Peyer's patch (tissue), 4 donors: Measurements from ENCODE around the gene NAA38. TPM values are rescaled to one million over a fixed set of nuclear protein-coding genes. Genes with fewer than 3 reads are reported as not detected.

Source experiments
- DNase-seq, 3 donors: peaks; one replicate each; pipeline ENCODE4 v3.0.0-alpha.2; 2017 to 2019
- H3K27ac ChIP-seq, 4 donors: fragments of 200-600 bp; sonication (generic); one replicate each; pipeline ENCODE4 v1.5.1; 2016 to 2019
- H3K27me3 ChIP-seq, 2 donors: fragments of 200-600 bp; sonication (generic); one replicate each; pipeline ENCODE4 v1.5.1; 2019
- H3K36me3 ChIP-seq, 3 donors: fragments of 200-600 bp; sonication (generic); one replicate each; pipeline ENCODE4 v1.5.1; 2016 to 2019
- H3K4me1 ChIP-seq, 4 donors: fragments of 200-600 bp; sonication (generic); one replicate each; pipeline ENCODE4 v1.5.1; 2016 to 2019
- H3K4me3 ChIP-seq, 4 donors: fragments of 200-600 bp; sonication (generic); 1 replicate in 3 of 4; 2 replicates in 1 of 4; pipeline ENCODE4 v1.5.1; 2016 to 2019; ENCODE audit warnings: mild to moderate bottlenecking in 1 of 4
- H3K9me3 ChIP-seq, 4 donors: fragments of 200-600 bp; sonication (generic); one replicate each; pipeline ENCODE4 v1.5.1; 2016 to 2019; ENCODE audit warnings: mild to moderate bottlenecking in 1 of 4
- POLR2A ChIP-seq, 2 donors: fragments of 450-650 bp; IDR thresholded peaks; one replicate each; pipeline ENCODE4 v1.5.1; 2017; ENCODE audit warnings: antibody characterized with exemption in 2 of 2, mild to moderate bottlenecking in 2 of 2, moderate library complexity in 2 of 2
- total RNA-seq, 4 donors: library from RNA; depleted of rRNA; stranded (reverse); fragments of >200 nt; gene quantifications; one replicate each; pipeline ENCODE4 v1.1.0, GENCODE V29; 2016
- TF ChIP-seq, protein P1 (sequence below), 6 experiments: fragments of 450-650 bp in 4 of 6; fragments of 200-600 bp in 2 of 6; sonication (generic) in 1 of 6; IDR thresholded peaks; one replicate each; pipeline ENCODE4 v1.5.1; 2017 to 2019; ENCODE audit warnings: antibody characterized with exemption in 6 of 6, mild to moderate bottlenecking in 3 of 6, moderate library complexity in 1 of 6

The NAA38 gene
- total RNA-seq, 4 donors from 2014 or later, result 28.6 to 75.8 (median 47.8) TPM

GRCh38 chr17:7834542-7834956, 22.8 kb downstream of the NAA38 start:
- H3K36me3 ChIP-seq, result no peaks in the 10 kb centered on the region
- H3K27me3 ChIP-seq, result no peaks in the 10 kb centered on the region
- TF ChIP-seq, protein P1, sequence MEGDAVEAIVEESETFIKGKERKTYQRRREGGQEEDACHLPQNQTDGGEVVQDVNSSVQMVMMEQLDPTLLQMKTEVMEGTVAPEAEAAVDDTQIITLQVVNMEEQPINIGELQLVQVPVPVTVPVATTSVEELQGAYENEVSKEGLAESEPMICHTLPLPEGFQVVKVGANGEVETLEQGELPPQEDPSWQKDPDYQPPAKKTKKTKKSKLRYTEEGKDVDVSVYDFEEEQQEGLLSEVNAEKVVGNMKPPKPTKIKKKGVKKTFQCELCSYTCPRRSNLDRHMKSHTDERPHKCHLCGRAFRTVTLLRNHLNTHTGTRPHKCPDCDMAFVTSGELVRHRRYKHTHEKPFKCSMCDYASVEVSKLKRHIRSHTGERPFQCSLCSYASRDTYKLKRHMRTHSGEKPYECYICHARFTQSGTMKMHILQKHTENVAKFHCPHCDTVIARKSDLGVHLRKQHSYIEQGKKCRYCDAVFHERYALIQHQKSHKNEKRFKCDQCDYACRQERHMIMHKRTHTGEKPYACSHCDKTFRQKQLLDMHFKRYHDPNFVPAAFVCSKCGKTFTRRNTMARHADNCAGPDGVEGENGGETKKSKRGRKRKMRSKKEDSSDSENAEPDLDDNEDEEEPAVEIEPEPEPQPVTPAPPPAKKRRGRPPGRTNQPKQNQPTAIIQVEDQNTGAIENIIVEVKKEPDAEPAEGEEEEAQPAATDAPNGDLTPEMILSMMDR (IDR thresholded peaks at IDR 0.05), result no peak
- TF ChIP-seq POLR2A (IDR thresholded peaks at IDR 0.05), result peak in 1 of 2 donors; percentile 23
- peak; percentile 59 to 88 (median 85) for DNase-seq
- H3K4me1 ChIP-seq, result peaks cover 0 to 37% (median 21%) of the 10 kb centered on the region in 4 donors
- no peaks in the 10 kb centered on the region for H3K9me3 ChIP-seq
- peak overlapping the region; percentile 88 to 100 (median 95) for H3K27ac ChIP-seq
- peak overlapping the region; percentile 54 to 85 (median 76) for H3K4me3 ChIP-seq

- Histone ChIP-seq H3K27me3 (no peaks in the 10 kb centered on the region), H3K9me3 (no peaks in the 10 kb centered on the region), H3K36me3 (no peaks in the 10 kb centered on the region), H3K4me3 (peak within 1 kb of the TSS; percentile 54 to 85 (median 76)), H3K4me1 (peaks cover 0 to 33% (median 20%) of the 10 kb centered on the region in 4 donors), H3K27ac (peak within 1 kb of the TSS; percentile 88 to 100 (median 95))
- peak; percentile 94 to 98 (median 95) for DNase-seq
- peak in 1 of 2 donors; percentile 39 for TF ChIP-seq POLR2A (IDR thresholded peaks at IDR 0.05)
- TF ChIP-seq, protein P1 (IDR thresholded peaks at IDR 0.05), result peak in 2 of 6 experiments; percentile 15 to 16
Measured at GRCh38 chr17:7833795-7834541, 23.4 kb downstream of the NAA38 start, which contains the start of gene KDM6B. Gene KDM6B, plus strand, starts transcription at chr17:7834217. Its CDS starts 11,338 bp downstream, at chr17:7845555.

DNA sequence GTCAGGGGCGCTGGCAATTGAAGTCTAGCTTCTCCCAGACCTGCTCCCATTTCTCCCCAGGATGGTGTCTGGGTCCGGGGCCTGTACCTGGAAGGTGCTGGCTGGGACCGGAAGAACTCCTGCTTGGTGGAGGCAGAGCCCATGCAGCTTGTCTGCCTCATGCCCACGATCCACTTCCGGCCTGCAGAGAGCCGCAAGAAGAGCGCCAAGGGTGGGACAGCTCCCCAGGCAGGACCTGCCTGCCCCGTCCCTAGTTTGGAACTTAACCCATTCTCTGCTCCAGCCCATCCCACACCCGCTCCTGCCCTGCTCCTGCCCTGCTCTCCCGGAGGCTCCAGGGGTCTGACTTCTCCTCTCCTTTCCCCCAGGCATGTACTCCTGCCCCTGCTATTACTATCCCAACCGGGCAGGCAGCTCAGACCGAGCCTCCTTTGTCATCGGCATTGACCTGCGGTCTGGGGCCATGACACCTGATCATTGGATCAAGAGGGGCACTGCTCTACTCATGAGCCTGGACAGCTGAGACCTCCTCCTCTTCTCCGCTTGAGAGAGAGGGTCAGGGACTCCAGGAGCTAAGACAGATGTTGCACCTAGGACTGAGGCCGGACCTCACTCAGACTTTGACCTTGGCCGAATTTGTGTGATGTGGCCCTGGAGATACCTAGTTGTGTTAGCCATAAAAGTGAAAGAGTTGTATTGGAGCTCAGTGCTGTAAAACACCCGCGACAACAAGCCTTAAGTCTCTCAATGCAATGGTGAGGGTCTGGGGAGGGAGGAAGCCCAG, 24.2 kb downstream of the NAA38 start:
- Histone ChIP-seq H3K4me1 (peaks cover 0 to 28% (median 17%) of the 10 kb centered on the region in 4 donors), H3K4me3 (peak overlapping the region; percentile 54 to 85 (median 76)), H3K36me3 (no peaks in the 10 kb centered on the region), H3K27me3 (no peaks in the 10 kb centered on the region), H3K9me3 (no peaks in the 10 kb centered on the region), H3K27ac (peak overlapping the region; percentile 88 to 100 (median 95))
- TF ChIP-seq POLR2A (IDR thresholded peaks at IDR 0.05), result no peak
- no peak for DNase-seq

GRCh38 chr17:7832431-7832830, 24.9 kb downstream of the NAA38 start:
- H3K27ac ChIP-seq, result no peak overlapping the region
- H3K36me3 ChIP-seq, result no peaks in the 10 kb centered on the region
- H3K4me1 ChIP-seq, result peaks cover 0 to 23% (median 15%) of the 10 kb centered on the region in 4 donors
- TF ChIP-seq, protein P1 (IDR thresholded peaks at IDR 0.05), result no peak
- no peak for TF ChIP-seq POLR2A (IDR thresholded peaks at IDR 0.05)
- H3K27me3 ChIP-seq, result no peaks in the 10 kb centered on the region
- H3K9me3 ChIP-seq, result no peaks in the 10 kb centered on the region
- no peak overlapping the region for H3K4me3 ChIP-seq
- no peak for DNase-seq

GRCh38 chr17:7831233-7831632, 26.1 kb downstream of the NAA38 start:
- no peak for DNase-seq
- H3K4me1 ChIP-seq, result peaks cover 0 to 12% (median 4%) of the 10 kb centered on the region in 4 donors
- TF ChIP-seq POLR2A (IDR thresholded peaks at IDR 0.05), result no peak
- TF ChIP-seq, protein P1 (IDR thresholded peaks at IDR 0.05), result no peak
- no peaks in the 10 kb centered on the region for H3K9me3 ChIP-seq
- no peaks in the 10 kb centered on the region for H3K27me3 ChIP-seq
- H3K4me3 ChIP-seq, result no peak overlapping the region
- H3K36me3 ChIP-seq, result no peaks in the 10 kb centered on the region
- no peak overlapping the region for H3K27ac ChIP-seq
